Measurements from ENCODE around the gene MCEMP1. TPM values are rescaled to one million over a fixed set of nuclear protein-coding genes. Genes with fewer than 3 reads are reported as not detected.

Gene MCEMP1
- total and polyA plus RNA-seq, 11 donors, result 0.16 to 1.4 (median 0.54) TPM; not detected in 3

DNA sequence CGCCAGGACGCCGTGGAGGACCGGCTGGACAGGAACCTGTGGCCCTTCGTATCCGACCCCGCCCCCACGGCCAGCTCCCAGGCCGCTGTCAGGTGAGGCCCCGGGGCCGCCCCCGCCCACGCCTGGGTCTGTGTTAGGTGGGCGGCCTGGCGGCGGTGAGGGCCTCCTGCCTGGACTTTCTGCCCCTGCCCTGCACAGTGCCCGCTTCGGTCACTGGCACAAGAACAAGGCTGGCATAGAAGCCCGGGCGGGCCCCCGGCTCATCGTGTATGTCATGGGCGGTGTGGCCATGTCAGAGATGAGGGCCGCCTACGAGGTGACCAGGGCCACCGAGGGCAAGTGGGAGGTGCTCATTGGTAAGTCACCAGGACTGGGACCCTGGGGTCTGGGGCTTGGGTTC lies 29.7 kb upstream of the MCEMP1 start:
- WGBS, 4 donors, result 89 to 95% (median 91%) methylated on average over 16 to 26 of the region's 26 CpGs
- Histone ChIP-seq H3K9me3 (no peaks in the 10 kb centered on the region), H3K4me1 (peaks cover 0 to 15% (median 0%) of the 10 kb centered on the region in 12 donors), H3K27me3 (peaks cover 0 to 15% (median 0%) of the 10 kb centered on the region in 9 donors), H3K4me3 (no peak overlapping the region), H3K36me3 (peaks cover 0 to 11% (median 0%) of the 10 kb centered on the region in 9 donors), H3K27ac (no peak overlapping the region)
- TF ChIP-seq POLR2A (IDR thresholded peaks at IDR 0.05) (no peak), CTCF (IDR thresholded peaks at IDR 0.05) (no peak)
- ATAC-seq, result no peak
- no peak for DNase-seq
- intact Hi-C loops (cut with DNase I), result no loop called here

- intact Hi-C loops (cut with DNase I), result no loop called here
- H3K4me3 ChIP-seq, result no peak overlapping the region
- TF ChIP-seq POLR2A (IDR thresholded peaks at IDR 0.05) (no peak), CTCF (IDR thresholded peaks at IDR 0.05) (no peak)
- no peaks in the 10 kb centered on the region for H3K9me3 ChIP-seq
- H3K4me1 ChIP-seq, result peaks cover 0 to 19% (median 0%) of the 10 kb centered on the region in 12 donors
- H3K36me3 ChIP-seq, result peaks cover 0 to 11% (median 0%) of the 10 kb centered on the region in 9 donors
- peaks cover 0 to 15% (median 0%) of the 10 kb centered on the region in 9 donors for H3K27me3 ChIP-seq
- WGBS, 4 donors, result 61 to 65% (median 63%) methylated on average over 14 to 15 of the region's 15 CpGs
- DNase-seq (no peak), ATAC-seq (peak in 2 of 4 donors; percentile 32 to 41)
- no peak overlapping the region for H3K27ac ChIP-seq
These were observed 28.4 kb upstream of the MCEMP1 start for GRCh38 chr19:7648265-7649014.

DNA sequence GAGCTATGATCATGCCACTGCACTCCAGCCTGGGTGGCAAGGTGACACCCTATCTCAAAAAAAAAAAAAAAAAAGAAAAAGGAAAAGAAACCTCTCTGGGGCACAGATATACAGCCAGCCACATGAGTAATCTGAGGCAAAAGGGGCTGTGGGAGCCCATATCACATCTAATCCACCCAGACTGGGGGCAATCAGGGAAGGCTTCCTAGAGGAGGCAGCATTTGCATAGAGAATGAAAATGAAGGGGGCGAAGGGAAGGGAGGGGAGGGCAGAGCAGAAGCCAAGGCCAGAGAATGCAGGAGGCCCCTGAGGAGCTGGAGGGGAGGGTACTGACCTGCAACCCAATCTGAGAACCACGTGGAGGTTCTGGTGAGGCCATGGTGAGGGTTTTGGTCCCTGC lies 26.7 kb upstream of the MCEMP1 start:
- peaks cover 0 to 15% (median 0%) of the 10 kb centered on the region in 9 donors for H3K27me3 ChIP-seq
- H3K9me3 ChIP-seq, result no peaks in the 10 kb centered on the region
- DNase-seq, result no peak
- H3K4me3 ChIP-seq, result no peak overlapping the region
- no peak overlapping the region for H3K27ac ChIP-seq
- ATAC-seq, result no peak
- peaks cover 0 to 11% (median 0%) of the 10 kb centered on the region in 9 donors for H3K36me3 ChIP-seq
- H3K4me1 ChIP-seq, result peaks cover 0 to 11% (median 0%) of the 10 kb centered on the region in 12 donors
- TF ChIP-seq CTCF (IDR thresholded peaks at IDR 0.05), result no peak
- no peak for TF ChIP-seq POLR2A (IDR thresholded peaks at IDR 0.05)
- intact Hi-C loops (cut with DNase I), result loop anchor here in 7 of 10 donors (5.0 to 10.0 kb wide), 6 partner anchors 145 to 602 kb away; partner anchors contain the start of gene MAP2K7 (in 1 of the 7)
- WGBS, 4 donors, result 27 to 57% (median 37%) methylated on average over 2 of the region's 2 CpGs

- ATAC-seq, result peak; percentile 58 to 88 (median 82)
- H3K4me3 ChIP-seq, result peak overlapping the region in 9 of 12 donors; percentile 16 to 42 (median 25)
- H3K27me3 ChIP-seq, result peaks cover 0 to 6% (median 0%) of the 10 kb centered on the region in 9 donors
- peaks cover 0 to 2% (median 0%) of the 10 kb centered on the region in 9 donors for H3K36me3 ChIP-seq
- WGBS, 4 donors, result 4 to 7% (median 5%) methylated on average over 28 of the region's 28 CpGs
- H3K27ac ChIP-seq, result peak overlapping the region in 2 of 12 donors; percentile 23 to 51
- peaks cover 0 to 18% (median 0%) of the 10 kb centered on the region in 12 donors for H3K4me1 ChIP-seq
- DNase-seq, result peak; percentile 74 to 92 (median 80)
- intact Hi-C loops (cut with DNase I), result loop anchor here in 8 of 10 donors (1.0 to 10.0 kb wide), 9 partner anchors 27 to 600 kb away; partner anchors contain the start of genes TRAPPC5 (in 3 of the 8) and MAP2K7 (in 1 of the 8)
- H3K9me3 ChIP-seq, result no peaks in the 10 kb centered on the region
- peak; percentile 96 to 99 (median 98) for TF ChIP-seq CTCF (IDR thresholded peaks at IDR 0.05)
- TF ChIP-seq POLR2A (IDR thresholded peaks at IDR 0.05), result no peak
These were observed 24.7 kb upstream of the MCEMP1 start for GRCh38 chr19:7652061-7652641.
